MCF 10A (cell line): Measurements from ENCODE around the gene B3GALT2. TPM values are rescaled to one million over a fixed set of nuclear protein-coding genes. Genes with fewer than 3 reads are reported as not detected.

Experiments used
- BruUV-seq: library from RNA; stranded (reverse); fragments of 400-500 nt; replicated peaks from 2 replicates; lab custom pipeline; 2021; lab: Mats Ljungman, UMichigan
- CTCF ChIA-PET: fragments of 300-600 bp; sonication (Branson Sonifier 250); formaldehyde crosslinking; extraction: SDS; loops from one replicate; lab custom pipeline; 2021; ENCODE audit warnings: antibody characterized with exemption, inconsistent platforms; lab: Yijun Ruan, JAX
- POLR2A ChIA-PET: fragments of 300-600, 350-650 bp; sonication (Branson Sonifier 250); formaldehyde crosslinking; extraction: SDS; loops from one replicate; lab custom pipeline; 2020; ENCODE audit warnings: antibody characterized with exemption, inconsistent platforms; lab: Yijun Ruan, JAX
- DNase-seq: peaks from one replicate; pipeline ENCODE4 v3.0.0-alpha.2; 2018; ENCODE audit not compliant: unreplicated experiment
- H3K27ac Mint-ChIP-seq: one replicate; pipeline ENCODE4 v1.8.0; 2022; ENCODE audit warnings: mild to moderate bottlenecking, low read depth, mixed read lengths; ENCODE audit not compliant: unreplicated experiment
- H3K27me3 Mint-ChIP-seq: one replicate; pipeline ENCODE4 v1.8.0; 2022; ENCODE audit warnings: mixed read lengths; ENCODE audit not compliant: insufficient read depth, unreplicated experiment
- H3K36me3 Mint-ChIP-seq: one replicate; pipeline ENCODE4 v1.8.0; 2022; ENCODE audit warnings: mild to moderate bottlenecking, moderate library complexity, mixed read lengths; ENCODE audit not compliant: insufficient read depth, unreplicated experiment
- H3K4me1 Mint-ChIP-seq: one replicate; pipeline ENCODE4 v1.8.0; 2022; ENCODE audit warnings: mixed read lengths; ENCODE audit not compliant: insufficient read depth, unreplicated experiment
- H3K4me3 Mint-ChIP-seq: one replicate; pipeline ENCODE4 v1.8.0; 2022; ENCODE audit warnings: mild to moderate bottlenecking, moderate library complexity, mixed read lengths; ENCODE audit not compliant: unreplicated experiment
- H3K9me3 Mint-ChIP-seq: one replicate; pipeline ENCODE4 v1.8.0; 2022; ENCODE audit warnings: mixed read lengths; ENCODE audit not compliant: unreplicated experiment
- intact Hi-C: fragments of 100-400 bp; cut with micrococcal nuclease; formaldehyde crosslinking; loops from 2 replicates; pipeline ENCODE4 v1.14.1; 2022
- total RNA-seq: library from RNA; stranded (reverse); gene quantifications from 2 replicates; pipeline ENCODE4 v1.2.3, GENCODE V29; 2022
- TF ChIP-seq, protein P1 (sequence below): fragments of 200-600 bp; IDR thresholded peaks from one replicate; pipeline ENCODE4 v1.8.0; 2022; ENCODE audit warnings: antibody characterized with exemption, mild to moderate bottlenecking; ENCODE audit not compliant: unreplicated experiment

The B3GALT2 gene
- total RNA-seq, 1 experiment from 2014 or later: not detected

GRCh38 chr1:193179094-193179493 is 7.3 kb downstream of the B3GALT2 start:
- H3K27me3 Mint-ChIP-seq: no peaks in the 10 kb centered on the region
- POLR2A ChIA-PET: interaction anchor here (3.6 kb wide), 1 partner anchor 12 kb away, joined by 9 read pairs; no protein-coding TSS in a partner anchor
- H3K9me3 Mint-ChIP-seq: peaks cover 7% of the 10 kb centered on the region
- no TSS peak for BruUV-seq
- H3K4me3 Mint-ChIP-seq: no peak overlapping the region
- TF ChIP-seq, protein P1, sequence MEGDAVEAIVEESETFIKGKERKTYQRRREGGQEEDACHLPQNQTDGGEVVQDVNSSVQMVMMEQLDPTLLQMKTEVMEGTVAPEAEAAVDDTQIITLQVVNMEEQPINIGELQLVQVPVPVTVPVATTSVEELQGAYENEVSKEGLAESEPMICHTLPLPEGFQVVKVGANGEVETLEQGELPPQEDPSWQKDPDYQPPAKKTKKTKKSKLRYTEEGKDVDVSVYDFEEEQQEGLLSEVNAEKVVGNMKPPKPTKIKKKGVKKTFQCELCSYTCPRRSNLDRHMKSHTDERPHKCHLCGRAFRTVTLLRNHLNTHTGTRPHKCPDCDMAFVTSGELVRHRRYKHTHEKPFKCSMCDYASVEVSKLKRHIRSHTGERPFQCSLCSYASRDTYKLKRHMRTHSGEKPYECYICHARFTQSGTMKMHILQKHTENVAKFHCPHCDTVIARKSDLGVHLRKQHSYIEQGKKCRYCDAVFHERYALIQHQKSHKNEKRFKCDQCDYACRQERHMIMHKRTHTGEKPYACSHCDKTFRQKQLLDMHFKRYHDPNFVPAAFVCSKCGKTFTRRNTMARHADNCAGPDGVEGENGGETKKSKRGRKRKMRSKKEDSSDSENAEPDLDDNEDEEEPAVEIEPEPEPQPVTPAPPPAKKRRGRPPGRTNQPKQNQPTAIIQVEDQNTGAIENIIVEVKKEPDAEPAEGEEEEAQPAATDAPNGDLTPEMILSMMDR: no peak
- DNase-seq: no peak
- peaks cover 13% of the 10 kb centered on the region for H3K36me3 Mint-ChIP-seq
- peaks cover 24% of the 10 kb centered on the region for H3K4me1 Mint-ChIP-seq
- CTCF ChIA-PET: interaction anchor here (2.8 kb wide), 1 partner anchor 11 kb away, joined by 13 read pairs; no protein-coding TSS in a partner anchor
- intact Hi-C loops: no loop called here
- H3K27ac Mint-ChIP-seq: no peak overlapping the region

DNA sequence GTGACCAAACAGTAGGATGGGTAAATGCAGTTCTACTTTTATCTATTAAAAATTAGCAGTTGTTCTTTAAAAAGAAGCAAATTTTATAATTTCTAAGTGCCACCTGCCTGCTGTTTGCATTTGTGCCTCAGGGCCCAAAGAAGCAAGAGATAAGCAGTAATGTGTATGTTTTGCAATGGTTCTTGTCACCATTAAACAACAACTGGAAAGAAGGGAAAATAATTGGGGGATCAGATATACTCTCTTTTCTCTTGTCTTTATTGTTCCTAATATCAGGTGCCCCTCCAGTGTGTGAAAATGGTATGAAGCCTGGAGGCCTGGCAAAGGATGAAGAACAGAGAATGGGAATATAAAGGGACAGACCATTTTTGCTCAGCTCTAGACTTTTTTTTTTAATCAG is 9.6 kb downstream of the B3GALT2 start:
- CTCF ChIA-PET: no interaction called here
- intact Hi-C loops: loop anchor here (2.0 kb wide), 1 partner anchor 220 kb away; no protein-coding TSS in a partner anchor
- peaks cover 13% of the 10 kb centered on the region for H3K36me3 Mint-ChIP-seq

GRCh38 chr1:193176113-193176512 is 10.3 kb downstream of the B3GALT2 start:
- no TSS peak for BruUV-seq
- Mint-ChIP-seq H3K27ac (no peak overlapping the region), H3K36me3 (peaks cover 13% of the 10 kb centered on the region), H3K9me3 (peaks cover 7% of the 10 kb centered on the region), H3K27me3 (no peaks in the 10 kb centered on the region), H3K4me1 (peaks cover 14% of the 10 kb centered on the region), H3K4me3 (no peak overlapping the region)
- ChIA-PET POLR2A (no interaction called here), CTCF (no interaction called here)
- TF ChIP-seq, protein P1: no peak
- intact Hi-C loops: loop anchor here (2.0 kb wide), 1 partner anchor 221 kb away; no protein-coding TSS in a partner anchor
- no peak for DNase-seq

More for the DNA sequence above, 9.6 kb downstream of the B3GALT2 start:
- no TSS peak for BruUV-seq
- Mint-ChIP-seq H3K27me3 (no peaks in the 10 kb centered on the region), H3K4me3 (no peak overlapping the region), H3K27ac (no peak overlapping the region), H3K4me1 (peaks cover 14% of the 10 kb centered on the region), H3K9me3 (peaks cover 7% of the 10 kb centered on the region)
- DNase-seq: no peak
- POLR2A ChIA-PET: no interaction called here
- TF ChIP-seq, protein P1: no peak

GRCh38 chr1:193157360-193157759 is 29.1 kb downstream of the B3GALT2 start:
- H3K9me3 Mint-ChIP-seq: no peaks in the 10 kb centered on the region
- peaks cover 23% of the 10 kb centered on the region for H3K4me1 Mint-ChIP-seq
- intact Hi-C loops: no loop called here
- TF ChIP-seq, protein P1: no peak
- no peaks in the 10 kb centered on the region for H3K27me3 Mint-ChIP-seq
- peaks cover 35% of the 10 kb centered on the region for H3K36me3 Mint-ChIP-seq
- H3K27ac Mint-ChIP-seq: no peak overlapping the region
- DNase-seq: no peak
- ChIA-PET CTCF (interaction anchor here (0.5 to 2.7 kb wide), 4 partner anchors 15 to 443 kb away, joined by 3 to 14 read pairs (median 4); partner anchors contain the start of gene GLRX2), POLR2A (interaction anchor here (1.0 to 1.2 kb wide), 2 partner anchors 12 to 29 kb away, joined by 3 read pairs; partner anchors contain the start of gene B3GALT2)
- BruUV-seq: no TSS peak
- H3K4me3 Mint-ChIP-seq: no peak overlapping the region
